Natural killer cell (primary cell): ENCODE measurements around the gene CDC37L1. TPM values are rescaled to one million over a fixed set of nuclear protein-coding genes. Genes with fewer than 3 reads are reported as not detected.

Experiments
- ATAC-seq, 3 donors: fragments of 150-1000 bp in 2 of 3; fragments of 200-7000 bp in 1 of 3; cut with Tn5 transposase; 1 replicate in 1 of 3; 2 replicates in 2 of 3; pipeline ENCODE4 v1.10.0; 2021; ENCODE audit warnings: mild to moderate bottlenecking in 2 of 3, moderate library complexity in 2 of 3
- DNase-seq, 2 donors: peaks; one replicate each; pipeline versions ENCODE4 v3.0.0 to v3.0.0-alpha.2; 2013 to 2021; ENCODE audit warnings: mixed read lengths in 1 of 2
- H3K27ac ChIP-seq: one replicate; pipeline ENCODE4 v1.5.1; 2013; ENCODE audit warnings: mild to moderate bottlenecking, low read length
- H3K27me3 ChIP-seq: one replicate; pipeline ENCODE4 v1.6.1; 2013; ENCODE audit warnings: low read length; ENCODE audit not compliant: control insufficient read depth, insufficient read depth
- H3K36me3 ChIP-seq: one replicate; pipeline ENCODE4 v1.6.1; 2013; ENCODE audit warnings: low read length; ENCODE audit not compliant: control insufficient read depth, insufficient read depth
- H3K4me1 ChIP-seq: one replicate; pipeline ENCODE4 v1.6.1; 2013; ENCODE audit warnings: low read length; ENCODE audit not compliant: control insufficient read depth, insufficient read depth
- H3K4me3 ChIP-seq: one replicate; pipeline ENCODE4 v1.5.1; 2013; ENCODE audit warnings: low read length
- H3K9me3 ChIP-seq: one replicate; pipeline ENCODE4 v1.6.1; 2013; ENCODE audit warnings: low read length; ENCODE audit not compliant: control insufficient read depth, insufficient read depth
- H3K27ac Mint-ChIP-seq, 2 donors: one replicate each; pipeline ENCODE4 v1.8.0; 2022; ENCODE audit warnings: mild to moderate bottlenecking in 2 of 2, mixed read lengths in 2 of 2, moderate library complexity in 1 of 2
- H3K27me3 Mint-ChIP-seq, 2 donors: one replicate each; pipeline ENCODE4 v1.8.0; 2022; ENCODE audit warnings: low read depth in 2 of 2, mixed read lengths in 2 of 2
- H3K36me3 Mint-ChIP-seq: one replicate; pipeline ENCODE4 v1.8.0; 2022; ENCODE audit warnings: mixed read lengths
- H3K4me1 Mint-ChIP-seq, 2 donors: one replicate each; pipeline ENCODE4 v1.8.0; 2022; ENCODE audit warnings: mixed read lengths in 2 of 2
- H3K4me3 Mint-ChIP-seq: one replicate; pipeline ENCODE4 v1.8.0; 2022; ENCODE audit warnings: mild to moderate bottlenecking, moderate library complexity, mixed read lengths
- H3K9me3 Mint-ChIP-seq, 2 donors: one replicate each; pipeline ENCODE4 v1.8.0; 2022; ENCODE audit warnings: mixed read lengths in 2 of 2
- WGBS: methylation state at CpG from one replicate; pipeline ENCODE4 v1.1.7; 2013; ENCODE audit warnings: missing lambda C conversion rate; ENCODE audit not compliant: insufficient coverage; 5-methylcytosine and 5-hydroxymethylcytosine counted together
- intact Hi-C: fragments of 100-400 bp; cut with micrococcal nuclease; formaldehyde crosslinking; loops from one replicate; pipeline ENCODE4 v1.14.2; 2022
- total RNA-seq, 4 donors: library from RNA; stranded (reverse); fragments of 120-200 nt in 1 of 4; gene quantifications; one replicate each; pipeline versions ENCODE4 v1.2.3 to v1.2.4, GENCODE V29; 2013 to 2022
- TF ChIP-seq, protein P1 (sequence below): fragments of 200-600 bp; IDR thresholded peaks from one replicate; pipeline ENCODE4 v1.8.0; 2022; ENCODE audit warnings: antibody characterized with exemption

CDC37L1 gene
- total RNA-seq, 3 donors from 2014 or later (not counting 1 experiment from before 2014, with no cell fraction given) = 11.6 to 20.1 (median 13.0) TPM

DNA sequence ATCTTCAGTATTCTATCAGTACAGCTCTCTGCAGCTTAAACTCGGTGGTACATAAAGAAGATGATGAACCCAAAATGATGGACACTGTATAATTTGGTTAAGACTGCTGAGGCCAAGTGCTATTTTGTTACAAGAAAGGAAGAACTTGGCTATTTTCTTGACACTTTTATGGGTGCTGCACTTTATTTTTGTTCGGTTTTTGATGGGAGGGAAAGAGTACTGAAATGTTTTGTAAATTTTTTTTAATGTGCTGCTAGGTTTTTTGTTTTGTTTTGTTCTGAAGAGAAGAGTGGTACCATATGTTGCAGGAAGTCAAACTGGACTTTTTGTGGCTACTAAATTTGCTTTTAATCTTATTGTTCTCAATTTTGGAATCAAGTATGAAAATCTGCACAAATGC, 26.7 kb downstream of the CDC37L1 start:
- no peaks in the 10 kb centered on the region for H3K4me1 ChIP-seq
- Mint-ChIP-seq H3K9me3 (no peaks in the 10 kb centered on the region), H3K27me3 (no peaks in the 10 kb centered on the region), H3K4me1 (no peaks in the 10 kb centered on the region), H3K4me3 (no peak overlapping the region), H3K27ac (peak overlapping the region in 1 of 2 donors; percentile 1), H3K36me3 (no peaks in the 10 kb centered on the region)
- H3K27me3 ChIP-seq = no peaks in the 10 kb centered on the region
- H3K9me3 ChIP-seq = no peaks in the 10 kb centered on the region
- WGBS = 100% methylated on average over 2 of the region's 2 CpGs
- ATAC-seq = no peak
- intact Hi-C loops = no loop called here
- TF ChIP-seq, protein P1, sequence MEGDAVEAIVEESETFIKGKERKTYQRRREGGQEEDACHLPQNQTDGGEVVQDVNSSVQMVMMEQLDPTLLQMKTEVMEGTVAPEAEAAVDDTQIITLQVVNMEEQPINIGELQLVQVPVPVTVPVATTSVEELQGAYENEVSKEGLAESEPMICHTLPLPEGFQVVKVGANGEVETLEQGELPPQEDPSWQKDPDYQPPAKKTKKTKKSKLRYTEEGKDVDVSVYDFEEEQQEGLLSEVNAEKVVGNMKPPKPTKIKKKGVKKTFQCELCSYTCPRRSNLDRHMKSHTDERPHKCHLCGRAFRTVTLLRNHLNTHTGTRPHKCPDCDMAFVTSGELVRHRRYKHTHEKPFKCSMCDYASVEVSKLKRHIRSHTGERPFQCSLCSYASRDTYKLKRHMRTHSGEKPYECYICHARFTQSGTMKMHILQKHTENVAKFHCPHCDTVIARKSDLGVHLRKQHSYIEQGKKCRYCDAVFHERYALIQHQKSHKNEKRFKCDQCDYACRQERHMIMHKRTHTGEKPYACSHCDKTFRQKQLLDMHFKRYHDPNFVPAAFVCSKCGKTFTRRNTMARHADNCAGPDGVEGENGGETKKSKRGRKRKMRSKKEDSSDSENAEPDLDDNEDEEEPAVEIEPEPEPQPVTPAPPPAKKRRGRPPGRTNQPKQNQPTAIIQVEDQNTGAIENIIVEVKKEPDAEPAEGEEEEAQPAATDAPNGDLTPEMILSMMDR = no peak
- DNase-seq = no peak
- no peak overlapping the region for H3K4me3 ChIP-seq
- peaks cover 54% of the 10 kb centered on the region for H3K36me3 ChIP-seq
- no peak overlapping the region for H3K27ac ChIP-seq

DNA sequence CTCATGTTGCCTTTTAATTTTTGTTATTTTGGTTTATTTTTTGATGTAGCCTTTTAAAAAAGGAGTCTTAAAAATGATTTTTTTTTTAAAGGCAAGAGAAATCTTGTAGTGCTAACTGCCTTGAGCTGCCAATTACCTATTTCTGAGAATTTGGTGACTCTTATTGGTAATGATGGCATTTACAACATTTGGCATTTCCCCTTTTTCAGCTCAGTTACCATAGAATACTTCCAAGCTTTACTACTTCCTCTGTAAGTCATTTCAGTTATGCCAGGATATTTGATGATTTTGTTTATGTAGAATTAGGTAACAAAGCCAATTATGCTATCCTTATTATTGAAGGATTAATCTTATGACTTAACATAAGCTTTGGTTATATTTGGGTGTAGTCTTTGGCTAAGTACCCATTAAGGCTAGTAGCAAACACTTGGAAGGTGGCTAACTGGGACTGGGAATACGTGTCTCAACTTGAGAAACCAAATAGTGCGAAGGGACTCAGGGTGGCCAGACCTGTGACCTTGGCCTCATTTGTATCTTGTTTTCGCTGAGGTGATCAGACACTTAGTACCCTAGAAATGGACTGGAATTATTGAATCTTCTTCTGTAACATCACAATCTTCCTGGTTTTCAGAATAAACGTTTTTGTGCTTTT, 27.7 kb downstream of the CDC37L1 start:
- Mint-ChIP-seq H3K9me3 (no peaks in the 10 kb centered on the region), H3K36me3 (peaks cover 6% of the 10 kb centered on the region), H3K4me3 (no peak overlapping the region), H3K27me3 (no peaks in the 10 kb centered on the region), H3K27ac (peak overlapping the region in 1 of 2 donors; percentile 39), H3K4me1 (no peaks in the 10 kb centered on the region)
- Histone ChIP-seq H3K9me3 (no peaks in the 10 kb centered on the region), H3K27me3 (no peaks in the 10 kb centered on the region), H3K27ac (no peak overlapping the region), H3K36me3 (peaks cover 50% of the 10 kb centered on the region), H3K4me1 (no peaks in the 10 kb centered on the region), H3K4me3 (no peak overlapping the region)
- WGBS = 92% methylated on average over 3 of the region's 4 CpGs
- ATAC-seq = no peak
- TF ChIP-seq, protein P1 = no peak
- intact Hi-C loops = no loop called here
- DNase-seq = no peak

DNA sequence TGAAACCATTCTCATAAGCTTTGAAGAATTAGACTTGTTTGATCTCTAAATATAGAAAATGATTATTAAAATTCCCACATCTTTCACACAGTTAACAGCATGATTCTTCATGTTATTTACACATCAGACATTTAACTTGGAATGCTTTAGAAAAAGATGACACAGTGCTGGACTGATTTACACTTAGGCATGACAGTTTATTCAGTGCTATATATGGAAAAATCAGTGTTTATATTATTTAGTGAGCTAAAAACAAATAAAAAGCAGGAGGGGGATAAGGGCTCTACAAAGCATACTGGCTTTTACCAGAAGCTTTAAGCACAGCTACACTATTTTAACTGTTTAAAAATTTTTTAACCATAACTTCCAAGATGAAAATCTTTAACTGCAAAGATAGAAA, 30.0 kb downstream of the CDC37L1 start:
- peaks cover 7% of the 10 kb centered on the region for H3K36me3 Mint-ChIP-seq
- no peak for ATAC-seq

More for the DNA sequence above, 30.0 kb downstream of the CDC37L1 start:
- Mint-ChIP-seq H3K27me3 (no peaks in the 10 kb centered on the region), H3K9me3 (no peaks in the 10 kb centered on the region), H3K4me1 (no peaks in the 10 kb centered on the region), H3K4me3 (no peak overlapping the region), H3K27ac (peak overlapping the region in 1 of 2 donors; percentile 11)
- Histone ChIP-seq H3K36me3 (peaks cover 43% of the 10 kb centered on the region), H3K27me3 (no peaks in the 10 kb centered on the region), H3K9me3 (no peaks in the 10 kb centered on the region), H3K27ac (no peak overlapping the region), H3K4me1 (no peaks in the 10 kb centered on the region), H3K4me3 (no peak overlapping the region)
- no peak for DNase-seq
- TF ChIP-seq, protein P1 = no peak
- intact Hi-C loops = no loop called here
